OCI-M2 (cell line): ENCODE results near the gene ABCA2.

Experiments
- DNase-seq: peaks from one replicate; lab custom pipeline; 2025; ENCODE audit not compliant: unreplicated experiment; lab: John Stamatoyannopoulos, UW

The ABCA2 gene

GRCh38 chr9:136997830-136998234, 30.2 kb downstream of the ABCA2 start:
- no peak for DNase-seq

GRCh38 chr9:136997371-136997770, 30.7 kb downstream of the ABCA2 start:
- DNase-seq, result no peak

- DNase-seq, result no peak
Measured at GRCh38 chr9:136996361-136997292, 31.4 kb downstream of the ABCA2 start, which contains the start of gene CLIC3. Gene CLIC3, minus strand, starts transcription at chr9:136996568. Its CDS starts 25 bp downstream, at chr9:136996543.

- no peak for DNase-seq
Measured at GRCh38 chr9:136995772-136996311, 32.2 kb downstream of the ABCA2 start.

- DNase-seq, result no peak
Measured at GRCh38 chr9:136995362-136995761, 32.7 kb downstream of the ABCA2 start.

GRCh38 chr9:136994888-136995230, 33.2 kb downstream of the ABCA2 start:
- no peak for DNase-seq

GRCh38 chr9:136994180-136994887, 33.7 kb downstream of the ABCA2 start:
- no peak for DNase-seq

- DNase-seq, result no peak
Measured at GRCh38 chr9:136992819-136993369, 35.1 kb downstream of the ABCA2 start.

- DNase-seq, result peak; percentile 17
Measured at GRCh38 chr9:136991993-136992818, 35.8 kb downstream of the ABCA2 start, which contains the start of gene PAXX. Gene PAXX, plus strand, starts transcription at chr9:136992422. Its CDS starts 22 bp downstream, at chr9:136992444.

GRCh38 chr9:136990242-136990911, 37.7 kb downstream of the ABCA2 start:
- no peak for DNase-seq

GRCh38 chr9:136988872-136989271, 39.2 kb downstream of the ABCA2 start:
- no peak for DNase-seq

- no peak for DNase-seq
Measured at GRCh38 chr9:136985853-136986252, 42.2 kb downstream of the ABCA2 start.

GRCh38 chr9:136985027-136985602, 42.9 kb downstream of the ABCA2 start:
- DNase-seq, result no peak

GRCh38 chr9:136984464-136985026, 43.5 kb downstream of the ABCA2 start:
- no peak for DNase-seq

GRCh38 chr9:136983656-136984314, 44.3 kb downstream of the ABCA2 start:
- no peak for DNase-seq

GRCh38 chr9:136983167-136983566, 44.9 kb downstream of the ABCA2 start:
- no peak for DNase-seq

GRCh38 chr9:136982232-136983051, 45.6 kb downstream of the ABCA2 start, which contains the start of gene LCNL1:
Gene LCNL1, plus strand, starts transcription at chr9:136982993. Its CDS starts 594 bp downstream, at chr9:136983587.
- DNase-seq, result no peak
